Measurements from ENCODE around the gene CCR5. TPM values are rescaled to one million over a fixed set of nuclear protein-coding genes. Genes with fewer than 3 reads are reported as not detected.

Gene CCR5
- total RNA-seq, 4 donors from 2014 or later: 0.16 to 5.2 (median 0.78) TPM

GRCh38 chr3:46422617-46423016, 51.9 kb downstream of the CCR5 start:
- ATAC-seq (ENCODE audit: low FRiP score) (no peak), DNase-seq (ENCODE audit: low spot score) (no peak)
- TF ChIP-seq CTCF (IDR thresholded peaks at IDR 0.05): no peak

- DNase-seq (ENCODE audit: low spot score): no peak
- ATAC-seq (ENCODE audit: low FRiP score): peak; percentile 42
- TF ChIP-seq CTCF (IDR thresholded peaks at IDR 0.05): no peak
Measured at GRCh38 chr3:46423588-46423987, 52.8 kb downstream of the CCR5 start.

Other genes starting within 250 kb of the CCR5 start
- 10 to 100 TPM; 12.9 to 88.6 (median 25.1) TPM for gene CCR1, start 162.6 kb upstream of the CCR5 start, total RNA-seq
- gene CCR3, start 128.5 kb upstream of the CCR5 start, total RNA-seq: under 1 TPM in 1 of 4 donors, not detected in 3; 0.37 TPM
- gene CCR2, start 16.8 kb upstream of the CCR5 start, total RNA-seq: 1 to 10 TPM; 1.3 to 5.4 (median 4.1) TPM
- gene CCRL2, start 36.3 kb downstream of the CCR5 start, total RNA-seq: 10 to 100 TPM in 3 of 4 donors, 1 to 10 TPM in 1; 6.8 to 17.8 (median 12.8) TPM
- gene LTF, start 94.0 kb downstream of the CCR5 start, total RNA-seq: 1 to 10 TPM; 3.0 to 9.6 (median 6.9) TPM
- not detected for gene RTP3, start 127.0 kb downstream of the CCR5 start, total RNA-seq
- 1 to 10 TPM; 2.0 to 6.9 (median 3.8) TPM for gene LRRC2, start 195.4 kb downstream of the CCR5 start, total RNA-seq
- gene FAM240A, start 241.6 kb downstream of the CCR5 start, total RNA-seq: not detected